Heart left ventricle (tissue), 16 donors: ENCODE data around the gene GLT6D1. TPM values are rescaled to one million over a fixed set of nuclear protein-coding genes. Genes with fewer than 3 reads are reported as not detected.

Experiments used
- ATAC-seq, 4 donors: fragments of 200-7000 bp; cut with Tn5 transposase; one replicate each; pipeline ENCODE4 v1.9.1; 2020 to 2022; ENCODE audit warnings: moderate library complexity in 4 of 4, mild to moderate bottlenecking in 3 of 4, moderate number of reproducible peaks in 1 of 4
- DNase-seq, 5 donors: peaks; one replicate each; pipeline ENCODE4 v3.0.0-alpha.2; 2020
- H3K27ac ChIP-seq, 12 donors: fragments of 200-600 bp; sonication (generic) in 4 of 12; one replicate each; pipeline versions ENCODE4 v1.5.0 to v1.8.0; 2016 to 2022; ENCODE audit warnings: mild to moderate bottlenecking in 2 of 12
- H3K27me3 ChIP-seq, 9 donors: fragments of 200-600 bp; sonication (generic) in 2 of 9; one replicate each; pipeline versions ENCODE4 v1.5.1 to v1.8.0; 2016 to 2022; ENCODE audit warnings: mild to moderate bottlenecking in 3 of 9
- H3K36me3 ChIP-seq, 9 donors: fragments of 200-600 bp; sonication (generic) in 2 of 9; one replicate each; pipeline versions ENCODE4 v1.5.0 to v1.8.0; 2018 to 2022; ENCODE audit warnings: mild to moderate bottlenecking in 2 of 9
- H3K4me1 ChIP-seq, 12 donors: fragments of 200-600 bp; sonication (generic) in 4 of 12; one replicate each; pipeline versions ENCODE4 v1.5.0 to v1.8.0; 2016 to 2022; ENCODE audit warnings: mild to moderate bottlenecking in 3 of 12
- H3K4me3 ChIP-seq, 12 donors: fragments of 200-600 bp; sonication (generic) in 4 of 12; one replicate each; pipeline versions ENCODE4 v1.5.0 to v1.8.0; 2017 to 2022; ENCODE audit warnings: mild to moderate bottlenecking in 9 of 12, moderate library complexity in 4 of 12
- H3K9me3 ChIP-seq, 12 donors: fragments of 200-600 bp; sonication (generic) in 4 of 12; one replicate each; pipeline versions ENCODE4 v1.5.0 to v1.8.0; 2016 to 2022; ENCODE audit warnings: mild to moderate bottlenecking in 1 of 12
- POLR2A ChIP-seq, 2 donors: fragments of 450-650 bp; IDR thresholded peaks; one replicate each; pipeline ENCODE4 v1.6.1; 2017; ENCODE audit warnings: antibody characterized with exemption in 2 of 2, mild to moderate bottlenecking in 2 of 2, moderate library complexity in 2 of 2
- WGBS, 4 donors: extraction: QIAGEN DNeasy Blood & Tissue Kit in 2 of 4; methylation state at CpG; one replicate each; pipeline versions ENCODE4 v1.1.5 to v1.1.7; 2013 to 2018; 5-methylcytosine and 5-hydroxymethylcytosine counted together
- intact Hi-C, 10 donors: fragments of 100-400 bp; cut with DNase I; formaldehyde crosslinking; loops; one replicate each; pipeline versions ENCODE4 v1.11.1 to v1.14.2; 2022
- polyA plus RNA-seq, 2 donors: library from polyadenylated mRNA; stranded (reverse); fragments of 200-250 nt; gene quantifications; one replicate each; pipeline ENCODE4 v1.2.3, GENCODE V29; 2013
- total RNA-seq, 9 donors: library from RNA; depleted of rRNA in 2 of 9; stranded (reverse); fragments of >200 nt in 2 of 9; fragmentation: NEBNext Ultra II Directional in 3 of 9; extraction: Animal tissue kit (Norgen Biotek cat#: 25700) in 3 of 9; gene quantifications; one replicate each; pipeline versions ENCODE4 v1.1.0 to v1.2.4, GENCODE V29; 2016 to 2023
- TF ChIP-seq, protein P1 (sequence below), 12 donors: fragments of 200-600 bp; sonication (generic) in 4 of 12; IDR thresholded peaks; one replicate each; pipeline versions ENCODE4 v1.5.0 to v1.8.0; 2018 to 2022; ENCODE audit warnings: antibody characterized with exemption in 12 of 12, mild to moderate bottlenecking in 5 of 12
- donor health status: ischemic (EF 13 %, LVEDD 7.1; RV severe dilation, severe dysfunction).
- donor health status: healthy with polysubstance abuse.
- donor health status: DM: no; HTN: yes; CAD: no.
- donor health status: DM: no; HTN: no; CAD: no.
- donor health status: ischemic (EF 25% LVEDD 6.9; RV normal size, moderate dysfunction).
- donor health status: ischemic (EF 25% LVEDD 5.7; RV mildly dilated, moderate dysfunction).
- donor health status: healthy.
- donor health status: DM: yes; HTN: yes; CAD: no.
- donor health status: ischemic (EF 35%, LVEDD 5.7; RV mildly dilated, moderate dysfunction).
- donor health status: nonischemic (EF 11% LVEDD 7.7; RV severe dilation, severe dysfunction).
- donor health status: DM: yes; HTN: yes; CAD: no.
- donor health status: PGD.
- donor health status: ischemic (EF 29% LVEDD 5.4; RV normal size, mild dysfunction).
- donor health status: nonischemic (EF 23%, LVEDD 6.1; RV moderate dilation, normal function).

The GLT6D1 gene
- total and polyA plus RNA-seq, 11 donors, result not detected

DNA sequence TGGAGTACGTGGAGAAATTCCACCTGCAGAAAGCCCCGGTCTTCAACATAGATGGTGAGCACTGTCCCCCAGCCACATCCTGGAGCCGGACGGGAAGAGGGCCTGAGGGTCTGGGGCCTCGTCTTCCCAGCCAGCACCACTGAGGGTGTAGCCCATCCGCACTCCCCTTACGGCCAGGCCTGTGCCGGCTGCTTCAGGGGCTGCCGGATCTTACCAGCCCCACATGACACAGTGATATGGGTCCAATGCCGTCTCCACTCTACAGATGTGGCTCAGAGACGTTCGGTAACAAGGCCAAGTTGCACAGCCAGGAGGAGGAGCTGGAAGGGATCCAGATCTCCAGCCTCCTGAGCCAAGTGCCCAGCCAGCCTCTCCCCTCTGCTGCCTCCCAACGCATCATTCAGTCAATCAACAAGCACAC, 21.3 kb downstream of the GLT6D1 start:
- H3K4me1 ChIP-seq, result no peaks in the 10 kb centered on the region
- no peaks in the 10 kb centered on the region for H3K36me3 ChIP-seq
- peaks cover 0 to 39% (median 4%) of the 10 kb centered on the region in 9 donors for H3K27me3 ChIP-seq
- DNase-seq (no peak), ATAC-seq (no peak)
- H3K27ac ChIP-seq, result no peak overlapping the region
- H3K9me3 ChIP-seq, result no peaks in the 10 kb centered on the region
- 72 to 85% (median 77%) methylated on average over 9 to 13 of the region's 13 CpGs for WGBS, 4 donors
- intact Hi-C loops, result no loop called here
- H3K4me3 ChIP-seq, result no peak overlapping the region
- TF ChIP-seq POLR2A (IDR thresholded peaks at IDR 0.05), result no peak
- TF ChIP-seq, protein P1, sequence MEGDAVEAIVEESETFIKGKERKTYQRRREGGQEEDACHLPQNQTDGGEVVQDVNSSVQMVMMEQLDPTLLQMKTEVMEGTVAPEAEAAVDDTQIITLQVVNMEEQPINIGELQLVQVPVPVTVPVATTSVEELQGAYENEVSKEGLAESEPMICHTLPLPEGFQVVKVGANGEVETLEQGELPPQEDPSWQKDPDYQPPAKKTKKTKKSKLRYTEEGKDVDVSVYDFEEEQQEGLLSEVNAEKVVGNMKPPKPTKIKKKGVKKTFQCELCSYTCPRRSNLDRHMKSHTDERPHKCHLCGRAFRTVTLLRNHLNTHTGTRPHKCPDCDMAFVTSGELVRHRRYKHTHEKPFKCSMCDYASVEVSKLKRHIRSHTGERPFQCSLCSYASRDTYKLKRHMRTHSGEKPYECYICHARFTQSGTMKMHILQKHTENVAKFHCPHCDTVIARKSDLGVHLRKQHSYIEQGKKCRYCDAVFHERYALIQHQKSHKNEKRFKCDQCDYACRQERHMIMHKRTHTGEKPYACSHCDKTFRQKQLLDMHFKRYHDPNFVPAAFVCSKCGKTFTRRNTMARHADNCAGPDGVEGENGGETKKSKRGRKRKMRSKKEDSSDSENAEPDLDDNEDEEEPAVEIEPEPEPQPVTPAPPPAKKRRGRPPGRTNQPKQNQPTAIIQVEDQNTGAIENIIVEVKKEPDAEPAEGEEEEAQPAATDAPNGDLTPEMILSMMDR (IDR thresholded peaks at IDR 0.05), result no peak

GRCh38 chr9:135617538-135617900, 21.8 kb downstream of the GLT6D1 start:
- H3K9me3 ChIP-seq, result no peaks in the 10 kb centered on the region
- no peak overlapping the region for H3K27ac ChIP-seq
- ATAC-seq (no peak), DNase-seq (no peak)
- H3K36me3 ChIP-seq, result no peaks in the 10 kb centered on the region
- 77 to 86% (median 81%) methylated on average over 11 to 13 of the region's 13 CpGs for WGBS, 4 donors
- peaks cover 0 to 42% (median 4%) of the 10 kb centered on the region in 9 donors for H3K27me3 ChIP-seq
- intact Hi-C loops, result no loop called here
- TF ChIP-seq POLR2A (IDR thresholded peaks at IDR 0.05), result no peak
- TF ChIP-seq, protein P1 (IDR thresholded peaks at IDR 0.05), result no peak
- no peaks in the 10 kb centered on the region for H3K4me1 ChIP-seq
- H3K4me3 ChIP-seq, result no peak overlapping the region

- intact Hi-C loops, result no loop called here
- DNase-seq (no peak), ATAC-seq (no peak)
- H3K4me1 ChIP-seq, result no peaks in the 10 kb centered on the region
- H3K36me3 ChIP-seq, result no peaks in the 10 kb centered on the region
- TF ChIP-seq, protein P1 (IDR thresholded peaks at IDR 0.05), result no peak
- no peak for TF ChIP-seq POLR2A (IDR thresholded peaks at IDR 0.05)
- H3K27ac ChIP-seq, result no peak overlapping the region
- WGBS, 4 donors, result 69 to 73% (median 72%) methylated on average over 27 to 34 of the region's 34 CpGs
- H3K4me3 ChIP-seq, result no peak overlapping the region
- H3K27me3 ChIP-seq, result peaks cover 0 to 42% (median 4%) of the 10 kb centered on the region in 9 donors
- H3K9me3 ChIP-seq, result no peaks in the 10 kb centered on the region
Measured at GRCh38 chr9:135616619-135617537, 22.5 kb downstream of the GLT6D1 start.

DNA sequence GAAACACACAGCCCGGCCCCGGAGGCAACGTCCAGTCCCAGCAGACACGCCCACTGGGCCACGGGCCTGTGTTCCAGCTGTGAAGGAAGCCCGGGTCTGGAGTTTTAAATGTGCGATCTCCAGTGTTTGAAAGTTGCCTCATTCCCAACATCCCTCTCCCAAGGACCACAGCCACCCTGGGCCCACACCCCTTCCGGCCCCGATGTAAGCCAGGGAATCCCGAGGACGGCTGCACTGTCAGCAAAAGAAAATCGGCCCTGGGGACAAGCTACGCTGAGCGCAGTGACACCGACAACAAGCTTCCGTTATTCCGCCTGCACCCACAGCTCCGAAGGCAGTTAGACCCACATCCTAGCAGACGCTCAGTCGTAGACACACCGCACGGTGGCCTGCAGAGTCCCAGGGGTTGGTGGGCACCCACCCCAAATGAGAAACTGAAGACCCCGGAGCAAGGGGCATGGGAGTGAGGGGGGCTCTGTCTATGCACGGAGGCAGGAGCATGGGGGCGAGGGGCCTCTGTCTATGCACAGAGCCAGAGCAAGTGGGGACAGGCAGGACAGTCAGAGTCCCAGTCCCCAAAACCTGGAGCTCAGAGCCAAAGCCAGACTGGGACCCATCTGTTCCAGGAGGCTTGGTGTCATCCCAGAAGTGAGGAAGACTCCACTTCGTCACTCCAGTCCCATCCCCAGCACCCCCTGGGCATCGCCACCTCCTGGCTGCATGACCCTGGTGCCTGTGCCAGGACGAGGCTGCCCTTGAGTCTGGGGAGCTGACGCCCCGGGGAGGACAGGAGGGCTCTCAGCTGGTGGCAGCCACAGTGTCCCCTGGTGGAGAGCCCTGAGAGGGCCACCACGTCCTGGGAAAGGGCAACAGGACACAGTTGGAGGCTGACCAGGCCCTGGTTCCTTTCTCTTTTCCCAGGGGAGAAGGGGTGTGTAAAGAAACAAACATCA, 23.4 kb downstream of the GLT6D1 start:
- H3K36me3 ChIP-seq, result no peaks in the 10 kb centered on the region
- ATAC-seq (peak in 1 of 4 donors; percentile 28), DNase-seq (no peak)
- WGBS, 4 donors, result 52 to 68% (median 58%) methylated on average over 19 to 31 of the region's 31 CpGs
- H3K4me3 ChIP-seq, result no peak overlapping the region
- H3K9me3 ChIP-seq, result no peaks in the 10 kb centered on the region
- intact Hi-C loops, result no loop called here
- H3K27ac ChIP-seq, result no peak overlapping the region
- TF ChIP-seq, protein P1 (IDR thresholded peaks at IDR 0.05), result peak in 1 of 12 donors; percentile 7
- no peak for TF ChIP-seq POLR2A (IDR thresholded peaks at IDR 0.05)
- H3K4me1 ChIP-seq, result no peaks in the 10 kb centered on the region
- peaks cover 0 to 43% (median 4%) of the 10 kb centered on the region in 9 donors for H3K27me3 ChIP-seq
